Psoas muscle (tissue), 8 donors: ENCODE data around the gene WNT10A. TPM values are rescaled to one million over a fixed set of nuclear protein-coding genes. Genes with fewer than 3 reads are reported as not detected.
A peak's percentile ranks its signal among the peaks of the same experiment; 100 is the strongest.

Experiments
- ATAC-seq, 4 donors: fragments of 200-7000 bp; cut with Tn5 transposase; one replicate each; pipeline ENCODE4 v1.9.1; 2020; ENCODE audit warnings: moderate library complexity in 3 of 4, mild to moderate bottlenecking in 2 of 4
- DNase-seq, 2 donors: peaks; one replicate each; pipeline ENCODE4 v3.0.0-alpha.2; 2020
- H3K27ac ChIP-seq: fragments of 200-600 bp; one replicate; pipeline ENCODE4 v1.8.0; 2022
- H3K27me3 ChIP-seq, 3 donors: fragments of 200-600 bp in 1 of 3; one replicate each; pipeline versions ENCODE4 v1.6.1 to v1.8.0; 2013 to 2022; ENCODE audit warnings: low read length in 2 of 3, mild to moderate bottlenecking in 2 of 3, moderate library complexity in 1 of 3; ENCODE audit not compliant: insufficient read depth in 3 of 3
- H3K36me3 ChIP-seq, 2 donors: fragments of 200-600 bp in 1 of 2; one replicate each; pipeline versions ENCODE4 v1.6.1 to v1.8.0; 2013 to 2022; ENCODE audit warnings: low read depth in 1 of 2, mild to moderate bottlenecking in 1 of 2, moderate library complexity in 1 of 2; ENCODE audit not compliant: insufficient read depth in 1 of 2
- H3K4me1 ChIP-seq: fragments of 200-600 bp; one replicate; pipeline ENCODE4 v1.8.0; 2022
- H3K4me3 ChIP-seq: fragments of 200-600 bp; one replicate; pipeline ENCODE4 v1.8.0; 2022; ENCODE audit warnings: mild to moderate bottlenecking
- H3K9me3 ChIP-seq: fragments of 200-600 bp; one replicate; pipeline ENCODE4 v1.8.0; 2022
- CTCF ChIP-seq: fragments of 200-600 bp; IDR thresholded peaks from one replicate; pipeline ENCODE4 v1.8.0; 2022; ENCODE audit warnings: antibody characterized with exemption
- WGBS, 3 donors: extraction: QIAGEN DNeasy Blood & Tissue Kit; methylation state at CpG; one replicate each; pipeline versions ENCODE4 v1.1.6 to v1.1.7; 2013; 5-methylcytosine and 5-hydroxymethylcytosine counted together
- intact Hi-C, 2 donors: fragments of 100-400 bp; cut with DNase I; formaldehyde crosslinking; loops; one replicate each; pipeline versions ENCODE4 v1.11.0 to v1.14.2; 2022
- polyA plus RNA-seq, 3 donors: library from polyadenylated mRNA; stranded (reverse); fragments of 200-250 nt; gene quantifications; one replicate each; pipeline ENCODE4 v1.2.3, GENCODE V29; 2013
- total RNA-seq, 4 donors: library from RNA; stranded (reverse); fragmentation: NEBNext Ultra II Directional in 2 of 4; extraction: Animal tissue kit (Norgen Biotek cat#: 25700) in 2 of 4; gene quantifications; one replicate each; pipeline versions ENCODE4 v1.2.1 to v1.2.4, GENCODE V29; 2021 to 2023
- donor health status: healthy with polysubstance abuse.
- donor health status: DM: no; HTN: no; CAD: no; lungs with moderate emphysema.
- donor health status: Bipolar disorder and iron deficiency.
- donor health status: healthy.
- donor health status: DM: yes; HTN: yes; CAD: no.
- donor health status: DM: no; HTN: no; CAD: no.
- donor health status: DM: no; HTN: no; CAD: no.
- donor health status: DM: yes; HTN: yes; CAD: no.

The WNT10A gene
- total and polyA plus RNA-seq, 7 donors, result 0.01 to 0.03 TPM; not detected in 5

- intact Hi-C loops, result loop anchor here in 1 of 2 donors (5.0 kb wide), 1 partner anchor 51 kb away; the partner anchor contains the start of gene CYP27A1
- H3K9me3 ChIP-seq, result peaks cover 6% of the 10 kb centered on the region
- no peaks in the 10 kb centered on the region for H3K36me3 ChIP-seq
- DNase-seq, result peak in 1 of 2 donors; percentile 40
- no peak overlapping the region for H3K4me3 ChIP-seq
- no peak for ATAC-seq
- WGBS, 3 donors, result 67 to 83% (median 72%) methylated on average over 4 of the region's 4 CpGs
- TF ChIP-seq CTCF, result no peak
- H3K27me3 ChIP-seq, result no peaks in the 10 kb centered on the region
- peak overlapping the region; percentile 91 for H3K27ac ChIP-seq
- H3K4me1 ChIP-seq, result peaks cover 65% of the 10 kb centered on the region
Observed at GRCh38 chr2:218833023-218833609, 47.5 kb upstream of the WNT10A start.

GRCh38 chr2:218834685-218835084 lies 46.0 kb upstream of the WNT10A start:
- H3K27me3 ChIP-seq, result no peaks in the 10 kb centered on the region
- ATAC-seq (peak in 1 of 4 donors; percentile 20), DNase-seq (peak in 1 of 2 donors; percentile 17)
- H3K27ac ChIP-seq, result peak overlapping the region; percentile 91
- H3K9me3 ChIP-seq, result peaks cover 6% of the 10 kb centered on the region
- peaks cover 57% of the 10 kb centered on the region for H3K4me1 ChIP-seq
- intact Hi-C loops, result loop anchor here (5.0 kb wide), 2 partner anchors 32 to 52 kb away; partner anchors contain the start of gene CYP27A1 (in 1 of the 2)
- no peaks in the 10 kb centered on the region for H3K36me3 ChIP-seq
- H3K4me3 ChIP-seq, result no peak overlapping the region
- WGBS, 3 donors, result 26 to 46% (median 29%) methylated on average over 4 of the region's 4 CpGs
- no peak for TF ChIP-seq CTCF

GRCh38 chr2:218837495-218837894 lies 43.2 kb upstream of the WNT10A start:
- 93 to 94% (median 94%) methylated on average over 2 of the region's 2 CpGs for WGBS, 3 donors
- Histone ChIP-seq H3K4me1 (peaks cover 38% of the 10 kb centered on the region), H3K36me3 (no peaks in the 10 kb centered on the region), H3K27me3 (no peaks in the 10 kb centered on the region), H3K4me3 (no peak overlapping the region), H3K27ac (no peak overlapping the region), H3K9me3 (peaks cover 6% of the 10 kb centered on the region)
- DNase-seq (no peak), ATAC-seq (no peak)
- intact Hi-C loops, result loop anchor here (5.0 kb wide), 1 partner anchor 35 kb away; no protein-coding TSS in a partner anchor
- TF ChIP-seq CTCF, result no peak

GRCh38 chr2:218839430-218839829 lies 41.2 kb upstream of the WNT10A start:
- Histone ChIP-seq H3K27me3 (no peaks in the 10 kb centered on the region), H3K9me3 (peaks cover 6% of the 10 kb centered on the region), H3K4me3 (no peak overlapping the region), H3K4me1 (peaks cover 19% of the 10 kb centered on the region), H3K27ac (peak overlapping the region; percentile 54), H3K36me3 (no peaks in the 10 kb centered on the region)
- TF ChIP-seq CTCF, result no peak
- intact Hi-C loops, result loop anchor here (5.0 kb wide), 1 partner anchor 37 kb away; no protein-coding TSS in a partner anchor
- peak; percentile 79 to 93 (median 87) for ATAC-seq
- DNase-seq, result peak in 1 of 2 donors; percentile 29
- WGBS, 3 donors, result 60 to 64% (median 62%) methylated on average over 4 of the region's 4 CpGs
